Fibroblast of lung (primary cell): ENCODE measurements around the gene OCA2. TPM values are rescaled to one million over a fixed set of nuclear protein-coding genes. Genes with fewer than 3 reads are reported as not detected.

ENCODE experiments used
- DNase-seq, 2 donors: peaks; one replicate each; pipeline versions ENCODE4 v3.0.0 to v3.0.0-alpha.2; 2010; ENCODE audit warnings: low read depth in 2 of 2
- H2AFZ ChIP-seq: 2 replicates; pipeline ENCODE4 v1.5.1; 2012; ENCODE audit warnings: low read length, control low read depth, inconsistent platforms
- H3K27ac ChIP-seq: 2 replicates; pipeline ENCODE4 v1.5.1; 2011; ENCODE audit warnings: low read length, control low read depth; ENCODE audit not compliant: insufficient read depth
- H3K27me3 ChIP-seq: 2 replicates; pipeline ENCODE4 v1.5.1; 2011; ENCODE audit warnings: mild to moderate bottlenecking, low read length; ENCODE audit not compliant: control insufficient read depth, insufficient read depth
- H3K36me3 ChIP-seq: 2 replicates; pipeline ENCODE4 v1.5.1; 2011; ENCODE audit warnings: low read length; ENCODE audit not compliant: control insufficient read depth, insufficient read depth
- H3K4me1 ChIP-seq: 2 replicates; pipeline ENCODE4 v1.5.1; 2011; ENCODE audit warnings: low read length; ENCODE audit not compliant: control insufficient read depth, insufficient read depth; ENCODE audit errors: extremely low read depth
- H3K4me2 ChIP-seq: 2 replicates; pipeline ENCODE4 v1.5.1; 2011; ENCODE audit warnings: low read length, control low read depth; ENCODE audit not compliant: insufficient read depth; ENCODE audit errors: extremely low read depth
- H3K4me3 ChIP-seq, 4 experiments: fragments of 200-600 bp in 1 of 4; sonication (generic) in 1 of 4; replicated peaks in 1 of 4; 2 replicates each; pipeline ENCODE4 v1.5.1; 2011 to 2016; ENCODE audit warnings: low read length in 4 of 4, low read depth in 3 of 4, mild to moderate bottlenecking in 3 of 4, control low read depth in 2 of 4, inconsistent platforms in 1 of 4, mixed read lengths in 1 of 4; ENCODE audit not compliant: insufficient read depth in 1 of 4; ENCODE audit errors: control extremely low read depth in 1 of 4
- H3K79me2 ChIP-seq: 2 replicates; pipeline ENCODE4 v1.5.1; 2012; ENCODE audit warnings: mild to moderate bottlenecking, low read length, inconsistent platforms; ENCODE audit not compliant: control insufficient read depth, insufficient read depth
- H3K9ac ChIP-seq: 2 replicates; pipeline ENCODE4 v1.5.1; 2011; ENCODE audit warnings: mild to moderate bottlenecking, low read length, control low read depth; ENCODE audit not compliant: insufficient read depth
- H3K9me3 ChIP-seq: 2 replicates; pipeline ENCODE4 v1.5.1; 2012; ENCODE audit warnings: low read depth, low read length; ENCODE audit not compliant: control insufficient read depth, insufficient read depth
- H4K20me1 ChIP-seq: 2 replicates; pipeline ENCODE4 v1.5.1; 2011; ENCODE audit warnings: low read length; ENCODE audit not compliant: control insufficient read depth, insufficient read depth; ENCODE audit errors: extremely low read depth
- CTCF ChIP-seq, 2 donors: IDR thresholded peaks in 1 of 2; conservative IDR thresholded peaks in 1 of 2; 1 replicate in 1 of 2; 2 replicates in 1 of 2; pipeline ENCODE4 v1.5.1; 2011 to 2012; ENCODE audit warnings: low read length in 2 of 2, control low read depth in 1 of 2, inconsistent platforms in 1 of 2, low read depth in 1 of 2, mild to moderate bottlenecking in 1 of 2
- EZH2 ChIP-seq: IDR thresholded peaks from 2 replicates; pipeline ENCODE4 v1.5.1; 2012; ENCODE audit warnings: low read length, control low read depth, mild to moderate bottlenecking; ENCODE audit errors: missing control alignments
- polyA plus RNA-seq, 2 donors: library from polyadenylated mRNA; depleted of rRNA in 1 of 2; stranded (reverse) in 1 of 2; unstranded in 1 of 2; fragments of >200 nt; gene quantifications; 2 replicates each; pipeline ENCODE4 v1.2.1, GENCODE V29; 2011 to 2012; ENCODE audit warnings: missing spikeins in 1 of 2
- total RNA-seq: library from RNA; depleted of rRNA; stranded (reverse); fragments of >200 nt; gene quantifications from 2 replicates; pipeline ENCODE4 v1.2.1, GENCODE V29; 2014

OCA2 gene
- total and polyA plus RNA-seq, 2 donors (not counting 1 experiment from before 2014, with no cell fraction given): not detected

- Histone ChIP-seq H3K4me1 (no peaks in the 10 kb centered on the region), H3K9me3 (no peaks in the 10 kb centered on the region), H3K36me3 (peaks cover 18% of the 10 kb centered on the region), H3K9ac (no peak overlapping the region), H3K79me2 (no peaks in the 10 kb centered on the region), H3K27ac (no peak overlapping the region), H3K27me3 (no peaks in the 10 kb centered on the region), H2AFZ (no peak overlapping the region), H3K4me2 (no peak overlapping the region), H3K4me3 (no peak overlapping the region), H4K20me1 (no peaks in the 10 kb centered on the region)
- TF ChIP-seq EZH2 (no peak), CTCF (conservative IDR thresholded peaks at IDR 0.05 in 1 of 2, IDR thresholded peaks at IDR 0.05 in 1 of 2; ENCODE audit: low read depth in 1 of 2, low read length in 2 of 2) (no peak)
- DNase-seq: no peak
Measured at GRCh38 chr15:28127036-28127435, 27.9 kb upstream of the OCA2 start.

GRCh38 chr15:28125673-28126651 is 26.8 kb upstream of the OCA2 start:
- Histone ChIP-seq H4K20me1 (no peaks in the 10 kb centered on the region), H3K4me3 (no peak overlapping the region), H3K36me3 (peaks cover 13% of the 10 kb centered on the region), H3K27ac (no peak overlapping the region), H2AFZ (no peak overlapping the region), H3K4me1 (no peaks in the 10 kb centered on the region), H3K9me3 (no peaks in the 10 kb centered on the region), H3K27me3 (no peaks in the 10 kb centered on the region), H3K79me2 (no peaks in the 10 kb centered on the region), H3K9ac (no peak overlapping the region), H3K4me2 (no peak overlapping the region)
- peak; percentile 42 to 73 for DNase-seq
- TF ChIP-seq EZH2: no peak
- TF ChIP-seq CTCF (conservative IDR thresholded peaks at IDR 0.05 in 1 of 2, IDR thresholded peaks at IDR 0.05 in 1 of 2; ENCODE audit: low read depth in 1 of 2, low read length in 2 of 2): peak; percentile 33 to 64

GRCh38 chr15:28124841-28125240 is 25.7 kb upstream of the OCA2 start:
- no peaks in the 10 kb centered on the region for H3K9me3 ChIP-seq
- no peak overlapping the region for H3K4me2 ChIP-seq
- peaks cover 9% of the 10 kb centered on the region for H3K36me3 ChIP-seq

More at GRCh38 chr15:28124841-28125240, 25.7 kb upstream of the OCA2 start:
- H2AFZ ChIP-seq: no peak overlapping the region
- H3K9ac ChIP-seq: no peak overlapping the region
- H4K20me1 ChIP-seq: no peaks in the 10 kb centered on the region
- no peak for DNase-seq
- H3K27me3 ChIP-seq: no peaks in the 10 kb centered on the region
- no peaks in the 10 kb centered on the region for H3K79me2 ChIP-seq
- no peak for TF ChIP-seq EZH2
- TF ChIP-seq CTCF (conservative IDR thresholded peaks at IDR 0.05 in 1 of 2, IDR thresholded peaks at IDR 0.05 in 1 of 2; ENCODE audit: low read depth in 1 of 2, low read length in 2 of 2): no peak
- H3K27ac ChIP-seq: no peak overlapping the region
- H3K4me3 ChIP-seq: no peak overlapping the region
- no peaks in the 10 kb centered on the region for H3K4me1 ChIP-seq
